Measurements from ENCODE around the gene GLYAT.
A peak's percentile ranks its signal among the peaks of the same experiment; 100 is the strongest.

GLYAT gene

GRCh38 chr11:58773337-58773736 is 41.6 kb upstream of the GLYAT start:
- no peak for TF ChIP-seq CTCF (IDR thresholded peaks at IDR 0.05; ENCODE audit: insufficient read depth, low read depth, low read length, missing control alignments)
- H3K4me3 ChIP-seq (ENCODE audit: low read depth, low read length) = no peak overlapping the region
- peak; percentile 11 for DNase-seq (ENCODE audit: low read depth)

GRCh38 chr11:58772329-58773285 is 40.9 kb upstream of the GLYAT start:
- TF ChIP-seq CTCF (IDR thresholded peaks at IDR 0.05; ENCODE audit: insufficient read depth, low read depth, low read length, missing control alignments) = no peak
- DNase-seq (ENCODE audit: low read depth) = no peak
- no peak overlapping the region for H3K4me3 ChIP-seq (ENCODE audit: low read depth, low read length)

GRCh38 chr11:58771458-58771855 is 39.7 kb upstream of the GLYAT start:
- H3K4me3 ChIP-seq (ENCODE audit: low read depth, low read length) = no peak overlapping the region
- DNase-seq (ENCODE audit: low read depth) = no peak
- TF ChIP-seq CTCF (IDR thresholded peaks at IDR 0.05; ENCODE audit: insufficient read depth, low read depth, low read length, missing control alignments) = no peak

GRCh38 chr11:58770627-58771457 is 39.1 kb upstream of the GLYAT start:
- TF ChIP-seq CTCF (IDR thresholded peaks at IDR 0.05; ENCODE audit: insufficient read depth, low read depth, low read length, missing control alignments) = no peak

GRCh38 chr11:58770166-58770565 is 38.4 kb upstream of the GLYAT start:
- no peak for TF ChIP-seq CTCF (IDR thresholded peaks at IDR 0.05; ENCODE audit: insufficient read depth, low read depth, low read length, missing control alignments)
- H3K4me3 ChIP-seq (ENCODE audit: low read depth, low read length) = no peak overlapping the region
- no peak for DNase-seq (ENCODE audit: low read depth)

More at GRCh38 chr11:58770627-58771457, 39.1 kb upstream of the GLYAT start:
- no peak overlapping the region for H3K4me3 ChIP-seq (ENCODE audit: low read depth, low read length)
- peak; percentile 15 for DNase-seq (ENCODE audit: low read depth)

GRCh38 chr11:58769308-58769707 is 37.6 kb upstream of the GLYAT start:
- no peak overlapping the region for H3K4me3 ChIP-seq (ENCODE audit: low read depth, low read length)
- no peak for TF ChIP-seq CTCF (IDR thresholded peaks at IDR 0.05; ENCODE audit: insufficient read depth, low read depth, low read length, missing control alignments)

More at GRCh38 chr11:58769308-58769707, 37.6 kb upstream of the GLYAT start:
- DNase-seq (ENCODE audit: low read depth) = no peak
